HG03378 (cell line): Measurements from ENCODE around the gene PPIH.
"Not testable (repeated sequence)": the region's sequence is repeated elsewhere in the genome, so short reads cannot be mapped to it uniquely, and the experiment has no call there.

ENCODE experiments used
- ATAC-seq: cut with Tn5 transposase; IDR thresholded peaks from one replicate; pipeline ENCODE4 v1.9.1; 2021; ENCODE audit warnings: mild to moderate bottlenecking, moderate library complexity; ENCODE audit not compliant: unreplicated experiment

PPIH gene

DNA sequence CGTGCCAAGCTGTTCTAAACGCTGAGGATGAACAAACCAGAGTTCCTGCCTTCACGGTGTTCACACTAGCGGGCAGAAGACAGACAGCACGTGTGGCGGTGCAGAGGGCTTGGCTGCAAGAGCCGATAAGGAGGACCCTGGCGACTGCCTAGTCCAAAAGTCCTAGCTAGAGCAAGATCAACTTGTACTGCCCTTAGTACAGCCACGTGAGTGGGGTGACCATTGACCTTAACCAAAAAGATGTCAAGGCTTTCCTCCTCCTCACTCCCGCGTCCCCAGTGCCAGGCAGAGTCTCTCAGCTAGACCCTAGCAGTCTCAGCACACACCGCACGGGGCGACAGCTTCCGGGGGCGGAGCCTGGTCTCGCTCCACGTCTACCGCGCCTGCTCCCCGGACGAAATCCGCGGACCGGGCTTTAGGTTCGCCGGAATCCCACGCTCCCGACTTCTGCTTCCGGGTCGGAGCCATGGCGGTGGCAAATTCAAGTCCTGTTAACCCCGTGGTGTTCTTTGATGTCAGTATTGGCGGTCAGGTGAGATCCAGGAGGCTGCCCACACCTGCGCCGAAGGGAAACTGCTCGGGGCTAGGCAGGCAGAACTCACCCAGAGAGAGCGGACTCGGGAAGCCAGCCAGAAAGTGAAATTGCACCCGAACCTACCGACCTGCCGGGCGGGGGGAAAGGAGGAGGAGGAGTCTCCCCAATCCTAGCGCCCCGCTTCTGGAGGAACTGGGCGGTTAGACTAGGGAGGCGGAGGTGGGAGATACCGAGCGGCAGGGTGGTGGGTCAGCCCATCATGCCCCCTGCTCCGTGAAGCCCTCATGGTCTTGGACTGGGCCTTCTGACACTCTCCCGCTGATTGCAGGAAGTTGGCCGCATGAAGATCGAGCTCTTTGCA lies at the start of gene PPIH:
Gene PPIH, plus strand, starts transcription at position 443 of the 896 bp plus-strand sequence. Its CDS starts 24 bp downstream, at position 467.
- peak; percentile 85 for ATAC-seq

DNA sequence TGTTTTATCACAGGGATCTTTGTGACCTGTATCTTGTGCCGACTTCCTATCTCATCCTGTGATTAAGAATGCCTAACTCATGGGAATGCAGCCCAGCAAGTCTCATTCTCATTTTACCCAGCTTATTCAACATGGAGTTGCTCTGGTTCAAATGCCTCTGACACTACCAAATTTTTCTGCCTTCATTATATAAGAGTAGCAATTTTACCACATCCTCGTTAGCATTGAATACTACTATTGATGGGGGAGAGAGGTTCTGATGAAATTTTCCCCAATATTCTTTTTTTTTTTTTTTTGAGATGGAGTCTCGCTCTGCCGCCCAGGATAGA lies 44.5 kb upstream of the PPIH start:
- ATAC-seq, result no peak

DNA sequence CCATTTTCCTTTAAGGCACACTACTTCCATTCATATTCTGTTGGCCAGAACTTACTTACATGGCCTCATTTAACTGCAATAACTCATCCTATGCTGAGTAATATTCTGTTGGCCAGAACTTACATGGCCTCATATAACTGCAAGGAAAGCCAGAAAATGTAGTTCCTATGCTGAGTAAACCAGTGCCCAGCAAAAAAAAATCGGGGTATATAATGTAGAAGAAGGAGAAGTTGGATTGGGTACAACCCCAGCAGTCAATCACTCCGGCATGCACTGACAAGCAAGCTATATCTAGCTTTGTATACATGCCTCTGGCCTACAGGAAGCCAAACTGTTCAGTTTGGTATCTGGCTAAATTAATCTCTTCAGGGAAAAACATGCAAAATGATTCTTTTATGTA lies 39.4 kb upstream of the PPIH start:
- ATAC-seq, result no peak

DNA sequence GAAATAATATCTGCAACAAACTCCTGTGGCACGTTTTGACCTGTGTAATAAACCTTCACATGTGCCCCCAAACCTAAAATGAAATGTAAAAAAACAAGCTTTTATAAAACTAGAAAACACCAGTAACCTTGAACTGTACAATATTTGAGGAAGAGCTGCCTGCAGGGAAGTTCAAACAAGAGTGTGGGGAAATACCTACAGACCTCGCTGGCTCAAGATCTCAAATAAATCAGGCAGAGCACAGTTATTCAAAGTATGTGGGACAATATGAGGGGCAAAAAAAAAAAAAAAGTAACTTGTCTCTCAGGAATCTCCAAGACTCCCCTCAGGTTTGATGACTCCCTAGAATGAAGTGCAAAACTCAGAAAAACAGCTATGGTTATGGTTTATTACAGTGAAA lies 37.9 kb upstream of the PPIH start:
- no peak for ATAC-seq

DNA sequence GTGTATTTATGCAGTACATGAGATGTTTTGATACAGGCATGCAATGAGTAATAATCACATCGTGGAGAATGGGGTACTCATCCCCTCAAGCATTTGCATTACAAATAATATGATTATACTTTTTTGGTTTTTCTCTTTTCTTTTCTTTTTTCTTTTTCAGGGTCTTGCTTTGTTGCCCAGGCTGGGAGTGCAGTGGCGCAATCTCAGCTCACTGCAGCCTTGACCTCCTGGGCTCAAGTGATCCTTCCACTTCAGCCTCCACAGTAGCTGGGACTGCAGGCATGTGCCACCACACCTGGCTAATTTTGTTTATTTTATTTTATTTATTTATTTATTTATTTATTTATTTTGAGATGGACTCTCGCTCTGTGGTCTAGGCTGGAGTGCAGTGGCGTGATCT lies 37.0 kb upstream of the PPIH start:
- not testable (repeated sequence) for ATAC-seq

DNA sequence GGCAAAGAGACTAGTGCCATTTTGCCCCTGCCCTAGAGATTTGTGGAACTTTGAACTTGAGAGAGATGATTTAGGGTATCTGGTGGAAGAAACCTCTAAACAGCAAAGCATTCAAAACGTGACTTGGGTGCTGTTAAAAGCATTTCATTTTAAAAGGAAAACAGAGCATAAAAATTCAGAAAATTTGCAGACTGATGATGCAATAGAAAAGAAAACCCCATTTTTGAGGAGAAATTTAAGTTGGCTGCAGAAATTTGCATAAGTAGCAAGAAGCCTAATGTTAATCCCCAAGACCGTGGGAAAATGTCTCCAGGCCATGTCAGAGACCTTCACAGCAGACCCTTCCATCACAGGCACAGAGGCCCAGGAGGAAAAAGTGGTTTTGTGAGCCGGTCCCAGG lies 31.0 kb upstream of the PPIH start:
- ATAC-seq, result not testable (repeated sequence)

DNA sequence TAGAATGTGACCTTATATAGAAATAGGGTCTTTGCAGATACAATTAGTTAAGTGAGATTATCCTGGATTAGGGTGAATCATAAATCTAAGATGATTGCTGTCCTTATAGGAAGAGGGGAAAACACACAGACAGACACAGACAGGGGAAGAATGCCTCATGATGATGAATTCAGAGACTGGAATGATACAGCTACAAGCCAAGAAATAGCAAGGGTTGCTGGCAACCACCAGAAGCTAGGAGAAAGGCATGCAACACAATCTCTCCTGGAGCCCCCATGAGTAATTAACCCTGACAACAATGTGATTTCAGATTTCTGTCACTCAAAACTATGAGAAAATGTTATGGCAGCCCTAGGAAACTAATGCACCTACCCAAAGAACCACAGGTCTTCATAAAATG lies 19.1 kb upstream of the PPIH start:
- no peak for ATAC-seq

DNA sequence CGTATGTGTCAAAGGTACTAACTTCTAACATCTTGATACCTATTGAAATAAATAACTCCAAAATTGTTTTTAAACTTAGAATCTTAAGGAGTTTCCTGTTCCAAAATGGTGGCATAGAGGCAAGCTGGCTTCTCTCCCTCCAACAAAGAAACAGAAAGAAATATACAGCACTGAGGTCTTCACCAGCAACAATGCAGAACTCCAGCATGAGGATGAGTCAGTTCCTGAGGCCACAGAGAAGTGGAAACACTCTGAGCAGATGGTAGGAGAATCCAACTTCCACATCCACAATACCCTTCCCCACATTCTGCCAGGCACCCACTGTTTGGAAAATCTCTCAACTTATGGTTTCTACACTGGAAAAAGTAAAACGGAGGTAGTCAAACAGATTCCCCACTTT lies 12.2 kb upstream of the PPIH start:
- ATAC-seq, result no peak

DNA sequence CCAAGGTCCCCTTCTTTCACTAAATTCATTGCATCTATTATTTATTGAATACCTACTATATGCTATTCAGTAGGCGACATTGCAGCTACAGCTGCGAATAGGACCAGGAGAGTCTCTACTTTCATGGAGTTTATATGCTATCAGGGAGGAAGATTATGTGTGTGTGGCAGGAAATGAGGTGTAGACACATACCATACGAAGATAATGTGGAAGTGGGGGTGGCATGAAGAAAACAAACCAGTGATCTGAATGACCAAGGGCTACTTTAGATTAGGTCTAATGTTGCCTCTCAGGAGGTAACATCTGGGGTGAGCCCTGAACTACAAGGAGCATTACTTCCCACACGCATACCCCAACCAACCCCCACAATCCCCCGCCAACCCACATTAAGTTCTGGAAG lies 1.0 kb upstream of the PPIH start:
- ATAC-seq, result no peak

DNA sequence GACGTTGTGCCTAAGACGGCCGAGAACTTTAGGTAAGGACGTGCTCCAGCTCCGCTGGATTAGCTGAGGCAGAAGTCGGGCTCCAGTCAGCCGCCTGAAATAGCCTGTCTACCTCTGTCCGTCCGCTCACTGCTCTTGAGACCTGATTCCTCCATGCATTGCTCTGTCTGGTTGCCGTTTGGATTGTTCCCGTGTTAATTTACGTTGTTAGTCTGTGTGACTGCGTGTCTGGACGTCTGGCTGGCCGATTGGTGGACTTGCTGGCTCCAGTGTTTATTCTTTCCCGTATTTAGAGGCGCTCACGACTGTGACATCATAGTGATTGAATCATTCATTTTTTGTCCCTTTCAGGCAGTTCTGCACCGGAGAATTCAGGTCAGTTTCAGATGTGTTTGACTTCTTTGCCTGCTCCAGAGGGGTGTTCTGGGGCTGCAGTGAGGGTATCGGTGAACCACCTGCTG lies 684 bp downstream of the PPIH start:
- ATAC-seq, result no peak

DNA sequence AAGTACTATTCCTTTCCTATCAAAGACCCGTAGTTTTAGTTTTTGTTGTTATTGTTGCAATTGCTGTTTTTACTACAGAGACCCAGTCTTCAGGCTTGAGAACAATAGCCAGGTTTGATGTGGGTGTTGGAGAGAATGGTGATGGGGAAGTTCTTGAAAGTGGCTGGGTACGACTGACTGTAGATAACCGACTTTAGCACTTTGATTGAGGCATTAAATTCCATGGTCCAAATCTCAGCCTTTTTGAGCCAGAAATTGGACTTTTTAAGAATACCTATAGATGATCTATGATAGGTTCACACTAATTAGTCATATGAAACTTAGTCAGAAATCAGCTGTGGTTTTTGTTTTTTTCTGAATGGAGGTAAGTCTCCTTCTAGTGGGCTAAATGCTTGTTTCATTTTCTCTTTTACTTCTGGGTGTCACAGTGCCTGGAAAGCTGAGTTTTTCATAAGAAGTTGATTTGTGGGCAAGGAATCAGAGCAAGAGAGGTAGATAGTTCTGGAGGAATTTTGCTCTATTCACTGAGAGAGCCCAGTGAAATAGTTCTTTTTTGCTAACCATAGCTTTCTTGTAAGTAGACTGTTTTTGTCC lies 2.8 kb downstream of the PPIH start:
- ATAC-seq, result no peak

DNA sequence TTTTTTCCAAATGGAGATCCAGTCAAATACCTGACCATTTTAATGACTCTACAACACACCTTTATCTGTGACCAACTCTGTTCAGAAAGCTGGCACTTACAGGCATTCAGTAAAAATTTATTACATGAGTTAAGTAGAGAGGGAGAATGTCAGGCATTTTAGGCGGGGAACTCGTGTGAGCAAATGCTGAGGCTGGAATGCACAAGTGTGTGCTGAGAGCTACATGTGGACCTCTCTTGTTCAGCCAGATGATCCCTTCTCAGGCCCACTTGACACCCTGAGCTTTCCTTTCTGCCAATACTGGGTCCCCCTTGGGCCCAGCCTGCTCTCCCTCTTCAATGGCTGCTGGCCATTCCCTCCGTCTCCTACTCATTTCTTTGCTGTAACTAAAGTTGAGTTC lies 11.7 kb downstream of the PPIH start:
- no peak for ATAC-seq

DNA sequence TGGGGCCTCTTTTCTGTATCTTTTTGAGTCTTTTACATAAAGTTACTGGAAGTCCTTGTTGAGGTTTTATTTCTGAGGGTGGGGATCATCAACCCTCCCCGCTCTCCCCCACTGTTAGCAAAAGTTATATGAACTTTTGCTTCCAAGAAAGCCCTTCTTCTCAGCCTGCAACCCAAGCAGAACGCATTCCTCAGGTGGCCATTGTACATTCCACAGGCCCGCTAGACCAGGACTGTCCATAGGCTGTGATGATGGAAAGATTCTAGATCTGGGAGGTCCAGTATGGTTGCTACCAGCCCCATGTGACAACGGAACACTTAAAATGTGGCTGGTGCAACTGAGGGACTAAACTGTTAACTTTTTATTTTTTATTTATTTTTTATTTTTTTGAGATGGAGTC lies 12.2 kb downstream of the PPIH start:
- ATAC-seq, result no peak

DNA sequence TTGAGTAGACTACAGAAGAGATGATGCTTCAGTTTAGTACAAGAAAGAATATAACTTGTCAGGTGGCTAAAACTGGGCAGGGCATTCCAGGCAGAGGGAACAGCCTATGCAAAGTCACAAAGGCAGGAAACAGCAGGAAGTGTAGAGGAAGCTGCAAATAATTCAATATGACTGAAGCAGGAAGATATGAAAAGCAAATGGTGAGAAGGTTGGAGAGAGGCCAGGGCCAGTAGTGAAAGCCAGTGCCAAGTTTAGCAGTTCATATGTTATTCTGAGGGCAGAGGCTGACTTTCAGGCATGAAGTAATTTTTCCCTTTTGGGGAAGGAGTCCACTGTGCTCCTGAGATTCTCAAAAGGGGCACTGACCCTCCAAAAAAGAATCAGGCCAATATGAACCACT lies 16.0 kb downstream of the PPIH start:
- no peak for ATAC-seq

DNA sequence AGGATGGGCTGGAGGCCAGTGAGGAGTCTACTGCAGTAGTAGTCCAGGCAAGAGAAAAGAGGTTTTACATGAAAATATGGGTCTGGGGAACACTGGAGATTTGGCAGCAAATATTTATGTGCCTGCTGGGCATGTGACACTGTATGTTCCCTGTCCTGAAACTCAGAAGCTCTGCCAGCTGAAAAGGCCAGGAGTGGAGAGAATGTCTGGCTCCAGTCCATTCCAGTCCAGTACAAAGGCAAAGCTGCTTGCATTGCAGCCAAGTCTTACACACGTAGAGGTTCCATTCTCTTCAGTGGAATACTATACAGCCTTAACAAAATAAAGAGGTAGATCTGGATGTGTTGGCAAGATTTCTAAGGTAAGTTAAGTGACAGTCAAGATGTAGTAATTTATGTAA lies 16.5 kb downstream of the PPIH start:
- no peak for ATAC-seq

DNA sequence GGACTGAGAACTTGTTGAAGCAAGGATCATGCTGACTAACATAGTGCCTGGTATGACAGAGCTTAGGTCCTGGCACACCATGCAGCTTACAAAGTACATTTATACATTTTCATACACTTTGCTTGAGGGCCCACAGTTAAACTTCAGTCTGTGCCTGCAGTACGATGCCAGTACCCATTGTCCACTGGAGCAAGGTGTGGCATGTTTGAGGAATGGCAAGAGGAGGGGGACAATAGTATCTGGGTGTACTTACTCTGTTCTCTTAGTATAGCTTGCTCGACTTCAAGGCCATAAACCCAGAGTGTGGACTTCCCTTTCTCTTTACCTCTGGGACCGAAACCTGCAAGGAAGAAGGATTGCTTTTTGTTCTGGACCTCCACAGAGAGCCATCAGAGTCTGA lies 17.2 kb downstream of the PPIH start:
- no peak for ATAC-seq

DNA sequence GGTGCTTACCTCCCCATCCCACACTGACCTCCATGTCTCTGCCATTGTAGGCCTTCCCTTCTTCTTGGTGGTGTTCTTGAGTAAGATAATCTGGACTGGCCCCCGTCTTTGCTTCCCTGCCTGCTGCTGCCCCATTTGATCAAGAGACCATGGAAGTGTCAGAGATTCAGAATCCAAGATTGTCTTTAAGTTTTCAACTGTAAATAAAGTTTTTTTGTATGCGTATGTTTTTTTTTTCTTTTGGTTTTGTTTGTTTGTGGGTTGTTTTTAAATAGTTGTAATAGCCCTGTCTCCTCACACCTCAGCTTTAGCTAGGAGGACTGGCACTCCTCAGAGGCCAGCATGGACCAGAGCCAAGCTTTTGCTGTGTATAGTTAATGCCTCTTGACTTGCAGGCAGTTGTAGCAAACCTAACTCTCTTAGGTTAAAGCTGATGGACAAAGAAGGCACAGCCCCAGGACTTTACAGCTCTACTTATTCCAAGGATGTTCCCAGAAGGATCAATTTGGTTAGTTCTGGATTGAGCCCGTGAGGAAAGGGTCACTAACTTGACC lies 18.4 kb downstream of the PPIH start:
- no peak for ATAC-seq

DNA sequence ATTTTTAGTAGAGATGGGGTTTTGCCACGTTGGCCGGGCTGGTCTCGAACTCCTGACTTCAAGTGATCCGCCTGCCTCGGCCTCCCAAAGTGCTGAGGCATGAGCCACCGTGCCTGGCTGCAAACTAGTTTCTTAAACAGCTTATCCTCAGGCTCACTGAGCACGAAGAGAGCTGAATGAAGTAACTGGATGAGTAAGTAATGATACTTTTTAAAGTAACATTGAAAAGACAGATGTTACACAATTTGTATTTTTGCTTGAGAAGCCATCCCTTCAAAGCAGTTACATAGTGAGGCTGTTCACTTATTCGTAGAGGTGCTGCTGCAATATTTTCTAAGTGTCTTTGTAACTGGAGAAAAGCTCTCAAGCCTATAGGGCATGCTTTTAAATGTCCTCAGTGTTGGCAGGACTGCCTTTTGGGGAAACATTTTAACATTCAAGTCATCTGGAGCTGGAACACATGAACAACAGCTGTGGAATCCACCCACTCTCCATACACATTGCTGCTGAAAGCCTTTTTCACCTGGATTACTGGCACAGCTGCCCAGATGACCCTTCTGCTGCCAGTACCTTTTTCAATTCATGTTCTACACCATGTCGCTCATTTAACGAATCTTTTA lies 21.3 kb downstream of the PPIH start:
- ATAC-seq, result no peak

DNA sequence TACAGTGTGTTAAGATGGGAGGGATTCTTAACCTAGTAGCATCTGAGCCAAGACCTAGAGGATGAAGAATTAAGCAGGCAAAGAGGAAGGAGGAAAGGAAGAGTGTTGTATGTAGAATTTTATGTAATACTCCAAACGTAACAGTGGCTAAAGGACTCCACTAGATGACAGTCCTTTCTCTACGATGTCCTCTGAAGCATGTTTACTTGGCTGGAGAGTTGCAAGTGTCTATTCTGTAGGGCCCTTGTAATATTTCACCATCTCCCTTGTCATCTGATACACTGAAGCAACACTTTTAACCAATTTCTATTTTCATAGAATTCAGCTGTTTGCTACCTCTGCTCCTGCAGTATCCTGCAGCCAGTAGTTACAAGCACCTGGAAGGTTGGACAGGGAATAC lies 21.8 kb downstream of the PPIH start:
- ATAC-seq, result no peak

DNA sequence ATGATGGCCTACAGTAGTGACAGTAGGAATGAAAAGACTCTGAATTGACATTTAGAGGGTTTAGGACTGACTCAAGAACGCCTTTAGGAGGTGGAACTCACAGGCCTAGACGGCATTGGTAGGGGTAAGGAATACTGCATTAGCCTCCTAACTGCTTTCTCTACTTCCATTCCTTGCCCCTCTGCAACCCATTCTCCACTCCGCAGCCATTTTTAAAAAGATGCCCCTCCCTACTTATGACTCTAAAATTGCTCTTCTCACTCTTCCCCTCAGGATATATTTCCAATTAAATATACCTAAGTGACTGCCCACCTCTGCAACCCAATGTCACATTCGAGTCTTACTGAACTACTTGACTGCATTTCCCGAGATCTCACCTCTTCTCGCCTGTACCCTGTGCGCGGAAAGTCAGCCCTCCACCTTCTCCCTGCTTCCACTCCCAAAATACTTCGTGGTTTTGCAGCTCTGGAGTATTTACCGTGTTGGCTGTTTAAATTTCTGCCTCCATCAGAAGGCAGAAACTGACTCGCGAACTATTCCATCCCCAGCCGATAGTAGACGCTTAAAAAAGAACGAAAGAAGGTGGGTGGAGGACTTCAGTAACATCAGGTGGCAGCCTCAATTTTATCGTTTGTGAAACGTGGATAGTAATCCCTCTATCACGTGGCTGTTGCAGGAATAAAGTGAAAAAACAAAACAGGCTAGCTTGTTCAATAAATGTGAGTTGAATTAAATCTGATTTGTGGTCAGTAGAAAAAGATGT lies 22.9 kb downstream of the PPIH start:
- ATAC-seq, result no peak
